ENCODE data around the gene ASPN.

Gene ASPN

DNA sequence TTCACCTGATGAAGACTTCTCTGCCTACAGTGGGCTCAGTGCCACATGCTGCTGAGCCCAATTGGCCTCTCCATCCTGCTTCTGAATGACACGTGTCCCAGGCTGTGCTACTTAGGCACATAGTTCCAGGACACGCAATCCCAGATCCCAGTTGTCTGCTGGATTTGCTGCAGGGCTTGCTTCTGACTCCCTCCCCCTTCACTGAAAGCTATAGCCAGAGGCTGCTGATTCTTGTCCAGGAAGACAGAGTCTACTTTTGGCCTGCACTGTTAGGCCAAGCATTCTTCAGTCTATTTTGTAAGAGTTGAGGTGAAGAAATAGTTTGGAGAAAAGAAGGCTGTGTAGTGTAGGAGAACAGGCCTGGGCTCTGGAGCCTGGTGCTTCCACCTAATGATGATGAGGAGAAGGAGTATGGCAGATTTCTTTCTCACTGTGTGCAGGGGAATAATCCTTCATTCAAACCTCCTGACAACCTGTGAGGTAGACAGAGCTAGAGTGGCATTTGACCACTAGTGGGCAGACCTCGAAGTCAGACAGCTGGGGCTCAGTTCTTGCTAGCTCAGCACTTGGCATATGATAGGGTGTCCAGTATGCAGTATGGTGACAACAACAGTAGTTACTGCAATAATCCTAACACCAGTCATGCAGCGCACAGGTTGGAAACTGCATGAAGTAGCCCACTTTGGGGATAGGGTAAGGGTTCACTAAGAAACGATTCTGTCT lies 19.5 kb upstream of the ASPN start:
- no peaks in the 10 kb centered on the region for H4K20me1 ChIP-seq (ENCODE audit: insufficient read depth, low read length)
- H3K36me3 ChIP-seq (ENCODE audit: insufficient read depth, low read length): no peaks in the 10 kb centered on the region
- H3K27me3 ChIP-seq (ENCODE audit: insufficient read depth, low read length): no peaks in the 10 kb centered on the region
- no peak overlapping the region for H3K4me3 ChIP-seq (ENCODE audit: low read depth, low read length, poor library complexity, severe bottlenecking)
- no peak overlapping the region for H2AFZ ChIP-seq (ENCODE audit: low read length)
- H3F3A ChIP-seq (ENCODE audit: insufficient read depth, low read length): no peaks in the 10 kb centered on the region
- no peaks in the 10 kb centered on the region for H3K4me1 ChIP-seq (ENCODE audit: insufficient read depth, low read length, severe bottlenecking)
- H3K4me2 ChIP-seq (ENCODE audit: low read length): no peak overlapping the region
- no peak for TF ChIP-seq EZH2 (IDR thresholded peaks at IDR 0.05; ENCODE audit: borderline replicate concordance, low read length)
- TF ChIP-seq, protein P1, sequence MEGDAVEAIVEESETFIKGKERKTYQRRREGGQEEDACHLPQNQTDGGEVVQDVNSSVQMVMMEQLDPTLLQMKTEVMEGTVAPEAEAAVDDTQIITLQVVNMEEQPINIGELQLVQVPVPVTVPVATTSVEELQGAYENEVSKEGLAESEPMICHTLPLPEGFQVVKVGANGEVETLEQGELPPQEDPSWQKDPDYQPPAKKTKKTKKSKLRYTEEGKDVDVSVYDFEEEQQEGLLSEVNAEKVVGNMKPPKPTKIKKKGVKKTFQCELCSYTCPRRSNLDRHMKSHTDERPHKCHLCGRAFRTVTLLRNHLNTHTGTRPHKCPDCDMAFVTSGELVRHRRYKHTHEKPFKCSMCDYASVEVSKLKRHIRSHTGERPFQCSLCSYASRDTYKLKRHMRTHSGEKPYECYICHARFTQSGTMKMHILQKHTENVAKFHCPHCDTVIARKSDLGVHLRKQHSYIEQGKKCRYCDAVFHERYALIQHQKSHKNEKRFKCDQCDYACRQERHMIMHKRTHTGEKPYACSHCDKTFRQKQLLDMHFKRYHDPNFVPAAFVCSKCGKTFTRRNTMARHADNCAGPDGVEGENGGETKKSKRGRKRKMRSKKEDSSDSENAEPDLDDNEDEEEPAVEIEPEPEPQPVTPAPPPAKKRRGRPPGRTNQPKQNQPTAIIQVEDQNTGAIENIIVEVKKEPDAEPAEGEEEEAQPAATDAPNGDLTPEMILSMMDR (IDR thresholded peaks at IDR 0.05; ENCODE audit: low read length): peak; percentile 73
- H3K9ac ChIP-seq (ENCODE audit: low read length): no peak overlapping the region
- no peak overlapping the region for H3K27ac ChIP-seq (ENCODE audit: low read depth, low read length, poor library complexity, severe bottlenecking)
- no peaks in the 10 kb centered on the region for H3K9me3 ChIP-seq (ENCODE audit: low read length)
- no peaks in the 10 kb centered on the region for H3K9me2 ChIP-seq (ENCODE audit: low read depth, low read length)
- no peaks in the 10 kb centered on the region for H3K79me2 ChIP-seq (ENCODE audit: insufficient read depth, low read length)

DNA sequence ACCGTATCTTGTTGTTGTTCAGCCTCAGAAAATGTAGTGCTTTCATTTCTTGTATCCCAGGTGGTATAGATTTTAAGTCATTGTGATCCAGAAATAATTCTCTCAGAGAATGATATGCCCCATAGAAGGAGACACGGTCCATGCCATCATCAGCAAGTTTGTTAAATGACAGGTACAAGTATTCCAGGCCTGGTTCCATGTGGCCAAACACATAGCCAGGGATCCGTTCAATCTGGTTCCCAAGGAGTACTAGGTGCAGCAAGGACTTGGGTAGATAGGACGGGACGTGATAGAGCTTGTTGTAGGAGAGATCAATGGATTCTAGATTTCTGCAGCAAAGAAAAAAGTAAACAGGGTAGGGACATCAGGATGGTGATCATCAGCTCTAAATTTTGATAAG lies 18.4 kb upstream of the ASPN start:
- no peaks in the 10 kb centered on the region for H3K4me1 ChIP-seq (ENCODE audit: insufficient read depth, low read length, severe bottlenecking)
- no peaks in the 10 kb centered on the region for H4K20me1 ChIP-seq (ENCODE audit: insufficient read depth, low read length)
- H3K4me3 ChIP-seq (ENCODE audit: low read depth, low read length, poor library complexity, severe bottlenecking): no peak overlapping the region
- H3K27ac ChIP-seq (ENCODE audit: low read depth, low read length, poor library complexity, severe bottlenecking): no peak overlapping the region
- no peaks in the 10 kb centered on the region for H3K79me2 ChIP-seq (ENCODE audit: insufficient read depth, low read length)
- no peaks in the 10 kb centered on the region for H3K9me2 ChIP-seq (ENCODE audit: low read depth, low read length)
- H3K9ac ChIP-seq (ENCODE audit: low read length): no peak overlapping the region
- no peaks in the 10 kb centered on the region for H3K27me3 ChIP-seq (ENCODE audit: insufficient read depth, low read length)
- H3K9me3 ChIP-seq (ENCODE audit: low read length): no peaks in the 10 kb centered on the region
- no peaks in the 10 kb centered on the region for H3K36me3 ChIP-seq (ENCODE audit: insufficient read depth, low read length)
- H2AFZ ChIP-seq (ENCODE audit: low read length): no peak overlapping the region
- H3K4me2 ChIP-seq (ENCODE audit: low read length): no peak overlapping the region
- no peak for TF ChIP-seq EZH2 (IDR thresholded peaks at IDR 0.05; ENCODE audit: borderline replicate concordance, low read length)
- TF ChIP-seq, protein P1 (IDR thresholded peaks at IDR 0.05; ENCODE audit: low read length): no peak
- no peaks in the 10 kb centered on the region for H3F3A ChIP-seq (ENCODE audit: insufficient read depth, low read length)

DNA sequence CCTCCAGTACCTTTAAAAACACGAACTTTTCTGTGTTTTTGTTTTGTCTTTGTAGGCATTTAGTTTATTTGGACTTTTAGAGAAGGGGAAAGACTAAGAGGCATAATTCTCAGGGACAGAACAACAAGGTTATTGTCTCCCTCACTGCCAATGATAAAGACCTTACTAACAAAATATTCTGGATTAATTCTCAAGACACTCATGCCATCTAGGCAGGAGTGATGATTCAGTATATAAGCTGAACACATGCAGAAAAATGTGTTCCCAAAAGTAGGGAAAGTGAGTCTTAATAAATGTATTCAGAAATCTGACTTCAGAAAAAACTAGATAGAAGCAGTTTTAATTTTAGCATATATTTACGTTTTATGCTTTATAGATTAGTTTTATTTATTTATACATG lies 17.4 kb upstream of the ASPN start:
- Histone ChIP-seq H2AFZ (ENCODE audit: low read length) (no peak overlapping the region), H3K4me1 (ENCODE audit: insufficient read depth, low read length, severe bottlenecking) (no peaks in the 10 kb centered on the region), H3K9me3 (ENCODE audit: low read length) (no peaks in the 10 kb centered on the region), H3K36me3 (ENCODE audit: insufficient read depth, low read length) (no peaks in the 10 kb centered on the region), H3K9ac (ENCODE audit: low read length) (no peak overlapping the region), H3K9me2 (ENCODE audit: low read depth, low read length) (no peaks in the 10 kb centered on the region), H3K4me2 (ENCODE audit: low read length) (no peak overlapping the region), H3K4me3 (ENCODE audit: low read depth, low read length, poor library complexity, severe bottlenecking) (no peak overlapping the region), H3K27me3 (ENCODE audit: insufficient read depth, low read length) (no peaks in the 10 kb centered on the region), H3F3A (ENCODE audit: insufficient read depth, low read length) (no peaks in the 10 kb centered on the region), H3K79me2 (ENCODE audit: insufficient read depth, low read length) (no peaks in the 10 kb centered on the region), H4K20me1 (ENCODE audit: insufficient read depth, low read length) (no peaks in the 10 kb centered on the region), H3K27ac (ENCODE audit: low read depth, low read length, poor library complexity, severe bottlenecking) (no peak overlapping the region)
- TF ChIP-seq EZH2 (IDR thresholded peaks at IDR 0.05; ENCODE audit: borderline replicate concordance, low read length): no peak
- TF ChIP-seq, protein P1 (IDR thresholded peaks at IDR 0.05; ENCODE audit: low read length): no peak

All from OCI-LY1 (cell line).